NCI-H2196 treated with DMSO at 0.1 percent for 48 hours (cell line): ENCODE data around the gene MEA1.
A peak's percentile ranks its signal among the peaks of the same experiment; 100 is the strongest.
"Not testable (repeated sequence)": the region's sequence is repeated elsewhere in the genome, so short reads cannot be mapped to it uniquely, and the experiment has no call there.

Experiments used
- DNase-seq: peaks from one replicate; lab custom pipeline; 2025; ENCODE audit not compliant: unreplicated experiment; lab: John Stamatoyannopoulos, UW

The MEA1 gene

DNA sequence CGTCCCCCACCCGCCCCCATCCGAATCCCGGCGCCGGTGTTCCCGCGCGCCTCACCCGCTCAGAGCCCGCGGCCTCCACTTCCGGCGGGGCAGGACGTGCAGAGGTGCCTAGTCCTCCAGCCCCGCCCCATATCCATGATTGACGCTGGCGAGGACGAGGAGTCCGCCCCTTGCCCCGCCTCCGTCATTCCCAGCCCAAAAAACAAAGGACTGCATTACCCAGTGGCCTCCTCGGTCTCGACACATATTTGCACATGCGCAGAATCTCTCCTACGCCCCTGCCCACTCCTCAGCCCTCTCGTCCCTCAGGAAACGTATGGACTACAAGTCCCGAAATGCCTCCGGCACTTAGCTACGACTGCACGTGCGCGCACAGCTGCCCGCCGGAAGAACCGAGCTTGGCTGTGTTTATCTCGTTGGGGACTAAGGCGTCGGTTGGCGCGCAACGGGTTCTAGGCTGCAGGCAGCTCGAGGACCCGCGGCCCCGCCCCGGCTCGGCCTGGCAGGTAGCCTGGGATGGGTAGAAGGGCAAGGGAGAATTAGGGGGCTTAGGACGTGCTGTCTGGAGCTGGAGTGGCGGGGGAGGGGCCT, at the start of gene MEA1, which contains the start of gene KLHDC3:
Gene MEA1 (minus strand): TSS at position 104 of the 591 bp plus-strand sequence. CDS start 133 bp downstream, outside the sequence.
Gene KLHDC3 (plus strand): TSS at position 407 of the 591 bp plus-strand sequence. CDS start 2,944 bp downstream, outside the sequence.
- DNase-seq: peak; percentile 99

- no peak for DNase-seq
These were observed 49.1 kb upstream of the MEA1 start for GRCh38 chr6:43062818-43063217.

GRCh38 chr6:43061861-43062260, 48.1 kb upstream of the MEA1 start:
- no peak for DNase-seq

GRCh38 chr6:43060755-43061633, 47.2 kb upstream of the MEA1 start:
- DNase-seq: no peak

DNA sequence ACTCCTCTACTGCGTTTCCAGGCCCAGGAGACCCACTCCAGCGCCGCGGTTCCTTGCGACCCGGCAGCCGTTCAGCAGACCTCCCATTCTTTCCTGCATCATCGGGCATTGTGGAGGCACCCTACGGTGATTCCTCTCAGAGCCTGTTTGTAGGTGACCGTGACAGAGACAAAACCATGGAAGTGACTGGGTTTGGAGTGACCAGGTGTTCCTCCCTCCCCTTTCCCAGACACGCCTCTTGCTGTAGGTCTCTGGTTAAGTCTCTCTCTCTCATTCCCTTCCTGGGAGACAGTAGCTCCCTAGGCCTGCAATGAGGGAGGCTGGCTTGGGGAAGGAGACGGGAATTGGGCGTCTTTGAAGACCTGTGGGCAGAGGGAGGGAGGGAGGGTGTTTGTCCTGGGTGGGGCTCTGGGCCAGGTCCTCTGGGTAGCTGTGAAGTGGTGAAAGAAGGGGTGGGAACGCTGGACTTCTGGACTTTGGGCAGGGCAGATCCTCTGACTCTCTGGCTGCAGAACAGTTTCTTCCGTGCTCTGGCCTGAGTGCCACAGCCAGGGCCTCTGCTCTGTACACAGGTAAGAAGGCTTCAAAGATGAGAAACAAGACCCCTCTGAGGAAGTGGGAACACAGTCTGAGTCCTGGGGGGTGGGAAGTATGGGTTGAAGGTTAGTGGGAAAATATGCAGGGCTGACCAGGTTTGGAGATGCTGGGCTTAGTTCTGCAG, 46.4 kb upstream of the MEA1 start:
- no peak for DNase-seq

- peak; percentile 97 for DNase-seq
These were observed 45.7 kb upstream of the MEA1 start, which contains the start of the genes KLC4 and MRPL2 for GRCh38 chr6:43059168-43060033. Gene KLC4 (plus strand): TSS chr6:43059631. CDS start chr6:43061336, 1,705 bp downstream. Gene MRPL2 (minus strand): TSS chr6:43059434. CDS start chr6:43059381, 53 bp downstream.

GRCh38 chr6:43058531-43058930, 44.8 kb upstream of the MEA1 start:
- DNase-seq: no peak

DNA sequence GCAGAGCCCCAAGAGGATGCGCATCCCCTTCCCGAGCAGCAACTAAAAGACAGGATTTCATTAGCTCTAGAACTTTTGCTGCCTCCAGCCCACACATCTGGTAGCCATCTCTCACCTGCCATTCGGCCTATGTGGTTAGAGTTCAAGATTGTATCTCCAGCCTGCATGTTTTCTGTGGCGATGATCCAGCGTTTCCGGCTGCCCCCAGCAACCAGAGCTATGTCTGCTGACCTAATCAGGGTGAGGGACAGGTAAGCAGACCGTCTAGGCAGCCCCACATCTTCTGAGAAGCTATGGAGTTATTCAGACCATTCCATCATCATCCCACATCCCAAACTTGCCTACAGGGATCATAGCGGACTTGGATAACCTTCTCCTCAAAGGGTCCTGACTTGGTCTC, 42.2 kb upstream of the MEA1 start:
- no peak for DNase-seq

- no peak for DNase-seq
These were observed 40.6 kb upstream of the MEA1 start for GRCh38 chr6:43054206-43054943.

GRCh38 chr6:43053545-43054205, 39.9 kb upstream of the MEA1 start, which contains the start of gene CUL7:
Gene CUL7 (minus strand): TSS chr6:43053851. CDS start chr6:43052788, 1,063 bp downstream.
- DNase-seq: peak; percentile 92

GRCh38 chr6:43052842-43053544, 39.2 kb upstream of the MEA1 start:
- no peak for DNase-seq

GRCh38 chr6:43052225-43052841, 38.6 kb upstream of the MEA1 start:
- DNase-seq: no peak

DNA sequence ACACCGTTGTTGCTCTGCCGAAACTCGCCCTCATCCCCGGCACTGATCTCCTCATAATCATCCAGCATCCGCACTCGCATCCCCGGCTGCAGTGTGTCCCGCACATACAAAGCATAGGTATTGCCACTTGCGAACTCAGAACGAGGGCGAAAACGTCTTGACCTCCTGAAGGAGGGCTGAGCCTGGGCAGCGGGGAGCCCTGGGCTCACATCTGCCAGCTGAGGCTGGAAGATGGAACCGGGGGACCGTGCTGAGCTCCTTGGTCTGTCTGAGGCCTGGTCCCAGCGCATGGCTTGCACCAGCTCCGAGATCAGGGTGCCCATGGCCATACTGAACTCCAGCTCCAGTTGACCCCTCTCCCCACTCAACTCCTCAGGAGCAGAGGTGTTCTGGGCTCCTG, 37.2 kb upstream of the MEA1 start:
- no peak for DNase-seq

DNA sequence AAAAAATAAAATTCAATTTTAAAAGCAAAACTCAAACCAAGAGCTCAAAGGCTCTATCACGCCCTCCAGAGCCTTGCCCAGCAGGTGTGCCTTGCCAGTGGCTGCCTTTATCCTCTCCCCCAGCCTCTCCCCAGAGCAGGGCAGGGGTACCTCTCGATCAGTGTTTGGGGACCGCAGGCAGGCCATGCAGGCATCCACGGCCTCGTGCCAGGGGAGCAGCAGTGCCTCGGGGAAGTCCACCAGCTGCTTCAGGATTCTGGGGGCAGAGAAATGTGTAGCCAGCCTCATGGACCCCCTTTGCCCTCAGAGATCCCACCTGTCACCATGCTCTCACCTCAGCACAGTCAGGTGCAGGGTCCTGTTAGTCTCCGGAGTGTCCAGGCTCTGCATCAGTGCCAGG, 34.3 kb upstream of the MEA1 start:
- DNase-seq: no peak

DNA sequence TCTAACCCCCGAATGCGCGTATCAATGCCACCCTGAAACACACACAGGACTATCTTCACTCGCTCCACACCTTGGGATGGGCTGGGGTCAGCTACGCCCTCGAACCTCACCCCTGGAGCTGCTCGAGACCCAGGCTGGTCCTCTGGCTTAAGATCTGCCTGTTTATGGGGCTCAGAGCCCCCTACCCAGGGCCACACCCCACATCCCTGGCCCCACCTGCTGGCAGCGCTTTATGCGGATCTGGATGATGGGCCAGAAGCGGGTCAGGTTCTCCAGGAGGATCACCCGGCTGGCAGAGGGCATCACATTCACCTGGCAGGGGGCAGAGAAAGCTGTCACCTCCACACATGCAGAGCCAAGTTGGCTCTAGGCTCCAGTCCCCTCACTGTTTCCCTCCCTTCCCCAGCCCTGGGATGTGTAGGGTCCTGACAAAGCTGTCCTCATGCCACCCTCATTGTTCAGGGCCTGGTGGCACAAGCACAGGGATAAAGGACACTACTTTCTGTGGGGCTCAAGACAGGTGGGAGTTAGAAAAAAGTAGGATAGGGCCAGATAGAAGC, 31.7 kb upstream of the MEA1 start:
- no peak for DNase-seq

DNA sequence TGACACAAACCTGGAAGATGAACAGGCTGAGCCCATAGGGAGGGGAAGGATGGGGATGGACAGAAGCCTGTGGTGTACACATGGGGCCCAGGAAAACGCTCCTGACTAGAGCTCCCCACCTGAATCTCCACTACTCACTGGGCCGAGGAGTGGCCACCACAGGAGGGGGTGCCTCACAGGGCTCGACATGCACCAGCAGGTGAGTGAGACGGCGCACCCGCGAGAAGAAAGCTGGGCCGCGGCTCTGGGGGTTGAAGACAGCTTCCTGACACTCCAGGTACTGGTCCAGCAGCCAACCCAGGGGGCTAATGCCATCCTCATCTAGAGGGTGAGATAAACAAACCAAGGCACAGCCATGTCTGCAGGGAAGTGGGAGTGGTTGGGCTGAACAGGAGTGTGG, 29.6 kb upstream of the MEA1 start:
- no peak for DNase-seq

DNA sequence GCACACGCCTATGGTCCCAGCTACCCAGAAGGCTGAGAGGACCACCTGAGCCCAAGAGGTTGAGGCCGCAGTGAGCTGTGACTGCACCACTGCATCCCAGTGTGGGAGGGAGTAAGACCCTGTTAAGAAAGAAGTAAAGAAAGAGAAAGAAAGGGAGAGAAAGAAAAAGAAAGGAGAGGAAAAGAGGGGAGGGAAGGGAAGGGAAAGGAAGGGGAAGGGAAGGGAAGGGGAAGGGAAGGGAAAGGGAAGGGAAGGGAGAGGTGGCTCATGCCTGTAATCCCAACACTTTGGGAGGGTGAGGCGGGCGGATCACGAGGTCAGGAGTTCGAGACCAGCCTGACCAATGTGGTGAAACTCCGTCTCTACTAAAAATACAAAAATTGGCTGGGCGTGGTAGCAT, 27.7 kb upstream of the MEA1 start:
- DNase-seq: not testable (repeated sequence)
